SJSA1 (cell line): ENCODE results near the gene SKIDA1. TPM values are rescaled to one million over a fixed set of nuclear protein-coding genes. Genes with fewer than 3 reads are reported as not detected.
A peak's percentile ranks its signal among the peaks of the same experiment; 100 is the strongest.
"Not testable (repeated sequence)": the region's sequence is repeated elsewhere in the genome, so short reads cannot be mapped to it uniquely, and the experiment has no call there.

ENCODE experiments used
- DNase-seq, 2 experiments: peaks; one replicate each; pipeline ENCODE4 v3.0.0-alpha.2; 2015 to 2020; ENCODE audit warnings: low spot score in 2 of 2, low read depth in 1 of 2
- H3K27ac ChIP-seq: fragments of 250-450 bp; sonication (Bioruptor Pico); 2 replicates; pipeline ENCODE4 v1.5.1; 2020; ENCODE audit warnings: mild to moderate bottlenecking, moderate library complexity
- H3K27me3 ChIP-seq: fragments of 250-450 bp; sonication (Bioruptor Pico); replicated peaks from 2 replicates; pipeline ENCODE4 v1.5.1; 2020; ENCODE audit warnings: mild to moderate bottlenecking, moderate library complexity
- H3K36me3 ChIP-seq: fragments of 250-450 bp; sonication (Bioruptor Pico); 2 replicates; pipeline ENCODE4 v1.5.1; 2020; ENCODE audit warnings: mild to moderate bottlenecking
- H3K4me1 ChIP-seq: fragments of 250-450 bp; sonication (Bioruptor Pico); replicated peaks from 2 replicates; pipeline ENCODE4 v1.6.1; 2021; ENCODE audit warnings: mild to moderate bottlenecking
- H3K4me3 ChIP-seq: fragments of 250-450 bp; sonication (Bioruptor Pico); 2 replicates; pipeline ENCODE4 v1.5.1; 2020; ENCODE audit warnings: mild to moderate bottlenecking
- H3K9me3 ChIP-seq: fragments of 250-450 bp; sonication (Bioruptor Pico); replicated peaks from 2 replicates; pipeline ENCODE4 v1.5.1; 2020; ENCODE audit warnings: mild to moderate bottlenecking
- total RNA-seq: library from RNA; depleted of rRNA; stranded (reverse); fragments of >200 nt; shearing (Covaris generic); gene quantifications from 2 replicates; pipeline ENCODE4 v1.2.3, GENCODE V29; 2014; rRNA removed

SKIDA1 gene
- total RNA-seq: 0.72 and 1.7 TPM in 2 replicates

DNA sequence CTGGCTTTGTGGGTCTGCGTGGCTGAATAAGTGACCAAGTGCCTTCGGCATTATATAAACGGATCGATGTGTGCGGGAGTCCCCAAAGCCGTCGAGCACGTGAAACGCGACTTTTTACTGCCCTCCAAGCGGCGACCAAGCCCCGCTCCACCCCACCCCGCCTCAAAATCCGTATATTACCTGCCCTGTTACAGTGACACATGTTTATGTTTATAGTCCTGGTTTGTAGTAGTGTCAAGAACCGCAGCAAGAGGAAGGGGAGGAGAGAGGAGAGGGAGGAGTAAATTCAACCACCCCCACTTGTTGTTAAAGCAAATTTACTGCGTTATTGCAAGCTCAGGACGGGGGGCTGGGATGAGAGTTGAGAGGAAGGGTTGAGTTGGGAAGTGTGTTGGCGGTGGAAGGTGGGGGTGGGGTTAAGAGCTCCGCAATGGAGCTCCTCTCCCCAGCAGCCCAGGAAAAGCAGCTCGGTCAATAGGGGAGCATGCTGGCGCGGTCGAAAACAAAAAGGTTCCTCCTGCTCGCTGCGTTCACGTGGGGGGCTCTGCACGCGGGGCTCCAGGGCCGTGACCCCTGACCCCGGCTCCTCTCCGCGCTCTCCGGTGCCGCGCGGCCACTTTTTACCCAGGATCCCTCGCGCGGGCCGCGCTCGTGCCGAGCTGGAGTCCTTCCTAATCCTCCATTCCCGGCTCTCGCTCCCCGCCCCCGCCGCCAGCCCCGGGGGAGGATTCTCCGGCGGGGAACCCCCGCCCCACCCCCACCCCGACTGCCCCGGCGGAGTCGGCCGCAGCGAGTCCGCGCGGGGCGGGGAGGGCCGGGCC is at the start of gene SKIDA1:
SKIDA1 (minus strand) TSS at position 316 of the 821 bp plus-strand sequence. CDS start 7,860 bp downstream, outside the sequence.
- peak within 1 kb of the TSS; percentile 64 for H3K4me3 ChIP-seq

DNA sequence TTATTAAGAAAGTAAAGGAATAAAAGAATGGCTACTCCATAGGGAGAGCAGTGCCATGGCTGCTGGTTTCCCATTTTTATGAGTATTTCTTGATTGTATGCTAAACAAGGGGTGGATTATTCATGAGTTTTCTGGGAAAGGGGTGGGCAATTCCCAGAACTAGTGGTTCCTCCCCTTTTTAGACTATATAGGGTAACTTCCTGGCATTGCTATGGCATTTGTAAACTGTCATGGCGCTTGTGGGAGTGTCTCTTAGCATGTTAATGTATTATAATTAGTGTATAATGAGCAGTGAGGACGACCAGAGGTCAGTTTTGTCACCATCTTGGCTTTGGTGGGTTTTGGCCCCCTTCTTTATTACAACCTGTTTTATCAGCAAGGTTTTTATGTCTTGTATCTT is 49.0 kb upstream of the SKIDA1 start:
- H3K4me1 ChIP-seq, H3K27me3 ChIP-seq, H3K27ac ChIP-seq, H3K9me3 ChIP-seq, H3K4me3 ChIP-seq, H3K36me3 ChIP-seq, DNase-seq: not testable (repeated sequence)

More for the DNA sequence above, at the start of gene SKIDA1:
- Histone ChIP-seq H3K27me3 (no peaks in the 10 kb centered on the region), H3K27ac (peak within 1 kb of the TSS; percentile 91), H3K4me1 (peaks cover 17% of the 10 kb centered on the region), H3K36me3 (no peaks in the 10 kb centered on the region), H3K9me3 (no peaks in the 10 kb centered on the region)
- peak; percentile 88 to 90 for DNase-seq

- Histone ChIP-seq H3K27me3 (no peaks in the 10 kb centered on the region), H3K27ac (no peak overlapping the region), H3K4me3 (no peak overlapping the region), H3K4me1 (no peaks in the 10 kb centered on the region), H3K9me3 (no peaks in the 10 kb centered on the region), H3K36me3 (peaks cover 9% of the 10 kb centered on the region)
- DNase-seq: no peak
Measured at GRCh38 chr10:21572578-21572977, 47.1 kb upstream of the SKIDA1 start.

- no peak for DNase-seq
- H3K4me1 ChIP-seq: no peaks in the 10 kb centered on the region
- no peaks in the 10 kb centered on the region for H3K9me3 ChIP-seq
- no peaks in the 10 kb centered on the region for H3K27me3 ChIP-seq
- H3K36me3 ChIP-seq: peaks cover 4% of the 10 kb centered on the region
- no peak overlapping the region for H3K4me3 ChIP-seq
- H3K27ac ChIP-seq: no peak overlapping the region
Measured at GRCh38 chr10:21570761-21571521, 45.5 kb upstream of the SKIDA1 start.

DNA sequence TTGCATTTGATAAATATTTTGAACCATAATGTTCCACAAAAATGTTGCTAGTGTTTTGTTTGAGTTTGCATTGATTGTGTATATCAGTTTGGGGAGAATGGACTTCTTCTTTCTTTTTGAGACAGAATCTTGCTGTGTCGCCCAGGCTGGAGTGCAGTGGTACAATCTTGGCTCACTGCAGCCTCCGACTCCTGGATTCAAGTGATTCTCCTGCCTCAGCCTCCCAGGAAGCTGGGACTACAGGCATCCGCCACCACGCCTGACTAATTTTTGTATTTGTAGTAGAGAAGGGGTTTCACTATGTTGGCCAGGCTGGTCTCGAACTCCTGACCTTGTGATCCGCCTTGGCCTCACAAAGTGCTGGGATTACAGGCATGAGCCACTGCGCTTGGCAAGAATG is 33.5 kb upstream of the SKIDA1 start:
- not testable (repeated sequence) for H3K4me1 ChIP-seq, DNase-seq, H3K4me3 ChIP-seq, H3K9me3 ChIP-seq, H3K27me3 ChIP-seq, H3K27ac ChIP-seq
- H3K36me3 ChIP-seq: peaks cover 50% of the 10 kb centered on the region

DNA sequence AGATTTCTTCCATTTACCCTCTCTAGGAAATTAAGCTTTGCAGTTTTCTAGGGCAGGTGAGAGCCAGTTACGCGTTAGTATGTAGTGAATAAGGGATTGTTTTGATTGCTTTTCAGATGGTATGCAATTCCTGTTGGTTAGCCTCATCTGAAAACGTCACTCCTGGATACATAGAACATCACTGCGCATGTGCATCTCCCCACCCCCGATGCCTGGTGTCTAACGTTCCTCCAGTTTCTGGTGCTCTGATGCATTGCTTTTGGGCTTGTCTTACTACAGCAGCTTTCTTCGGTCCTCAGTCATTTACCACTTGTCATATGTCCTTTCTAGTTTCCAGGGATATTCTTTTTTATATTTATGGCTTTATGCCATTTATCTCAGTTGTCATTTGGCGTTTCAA is 31.0 kb upstream of the SKIDA1 start:
- DNase-seq: no peak
- Histone ChIP-seq H3K9me3 (no peaks in the 10 kb centered on the region), H3K36me3 (peaks cover 67% of the 10 kb centered on the region), H3K27ac (no peak overlapping the region), H3K4me3 (no peak overlapping the region), H3K4me1 (no peaks in the 10 kb centered on the region), H3K27me3 (no peaks in the 10 kb centered on the region)

DNA sequence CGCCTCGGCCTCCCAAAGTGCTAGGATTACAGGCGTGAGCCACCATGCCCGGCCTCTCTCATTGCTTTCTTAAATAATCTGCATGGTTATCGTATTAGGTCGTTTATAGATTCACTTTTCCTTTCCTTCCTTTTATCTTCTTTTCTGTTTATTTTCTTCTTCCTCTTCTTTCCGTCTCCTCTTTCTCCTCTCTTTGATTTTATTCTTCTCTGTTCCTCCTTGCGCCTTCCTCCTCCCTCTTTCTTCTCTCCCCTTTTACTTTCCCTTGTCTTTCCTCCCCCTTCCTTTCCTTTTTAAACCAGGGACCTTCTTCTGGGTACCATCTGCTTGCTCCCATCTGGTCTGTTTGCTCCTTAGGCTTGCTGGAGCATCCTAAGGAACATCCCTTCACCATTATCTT is 27.2 kb upstream of the SKIDA1 start:
- no peaks in the 10 kb centered on the region for H3K4me1 ChIP-seq
- no peak for DNase-seq
- no peaks in the 10 kb centered on the region for H3K9me3 ChIP-seq
- H3K36me3 ChIP-seq: peaks cover 53% of the 10 kb centered on the region
- H3K27me3 ChIP-seq: no peaks in the 10 kb centered on the region
- no peak overlapping the region for H3K4me3 ChIP-seq
- H3K27ac ChIP-seq: no peak overlapping the region

DNA sequence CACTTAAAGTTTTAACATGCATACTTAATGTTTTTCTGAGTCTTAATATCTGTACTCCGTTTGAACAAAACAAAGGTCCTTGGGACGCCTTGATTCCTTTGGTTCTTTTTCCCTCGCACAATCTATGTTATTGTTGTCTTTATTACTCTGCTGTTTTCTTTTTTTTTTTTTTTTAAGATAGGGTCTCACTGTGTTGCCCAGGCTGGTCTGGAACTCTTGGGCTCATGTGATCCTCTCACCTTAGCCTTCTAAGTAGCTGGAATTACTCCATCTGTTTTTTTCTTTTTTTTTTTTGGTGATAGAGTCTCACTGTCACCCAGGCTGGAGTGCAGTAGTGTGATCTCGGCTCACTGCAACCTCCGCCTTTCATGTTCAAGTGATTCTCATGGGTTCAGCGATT is 21.8 kb upstream of the SKIDA1 start:
- no peak overlapping the region for H3K4me3 ChIP-seq
- H3K4me1 ChIP-seq: no peaks in the 10 kb centered on the region
- H3K27me3 ChIP-seq: no peaks in the 10 kb centered on the region
- no peak for DNase-seq
- no peak overlapping the region for H3K27ac ChIP-seq
- peaks cover 63% of the 10 kb centered on the region for H3K36me3 ChIP-seq
- no peaks in the 10 kb centered on the region for H3K9me3 ChIP-seq

DNA sequence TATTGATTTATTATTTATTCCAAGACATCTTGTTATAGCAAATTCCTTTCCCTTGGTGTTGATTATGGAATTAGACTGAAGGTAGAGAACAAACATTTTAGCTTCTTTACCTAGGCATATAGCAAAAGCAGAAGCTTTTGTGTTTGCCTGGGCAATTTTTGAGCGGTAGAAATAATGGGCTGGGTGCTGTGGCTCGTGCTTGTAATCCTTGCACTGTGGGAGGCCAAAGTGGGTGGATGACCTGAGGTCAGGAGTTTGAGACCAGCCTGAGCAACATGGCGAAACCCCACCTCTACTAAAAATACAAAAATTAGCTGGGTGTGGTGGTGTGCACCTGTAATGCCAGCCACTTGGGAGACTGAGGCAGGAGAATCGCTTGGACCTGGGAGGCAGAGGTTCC is 15.2 kb upstream of the SKIDA1 start:
- not testable (repeated sequence) for H3K27ac ChIP-seq, H3K4me1 ChIP-seq, H3K9me3 ChIP-seq, H3K4me3 ChIP-seq, DNase-seq, H3K27me3 ChIP-seq
- peaks cover 87% of the 10 kb centered on the region for H3K36me3 ChIP-seq

DNA sequence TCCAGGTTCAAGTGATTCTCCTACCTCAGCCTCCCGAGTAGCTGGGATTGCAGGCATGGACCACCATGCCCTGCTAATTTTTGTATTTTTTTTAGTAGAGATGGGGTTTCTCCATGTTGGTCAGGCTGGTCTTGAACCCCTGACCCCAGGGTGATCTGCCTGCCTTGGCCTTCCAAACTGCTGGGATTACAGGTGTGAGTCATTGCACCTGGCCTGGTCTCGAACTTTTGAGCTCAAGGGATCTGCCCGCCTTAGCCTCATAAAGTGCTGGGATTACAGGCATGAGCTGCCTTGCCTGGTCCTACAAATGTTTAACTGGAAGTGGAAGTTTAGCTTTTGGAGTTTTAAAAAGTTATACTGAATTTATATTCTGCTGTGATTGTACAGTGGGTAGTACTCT is 11.4 kb upstream of the SKIDA1 start:
- Histone ChIP-seq H3K4me3 (no peak overlapping the region), H3K27me3 (no peaks in the 10 kb centered on the region), H3K27ac (no peak overlapping the region), H3K4me1 (peaks cover 12% of the 10 kb centered on the region), H3K36me3 (peaks cover 51% of the 10 kb centered on the region), H3K9me3 (no peaks in the 10 kb centered on the region)
- DNase-seq: no peak

- Histone ChIP-seq H3K36me3 (peaks cover 42% of the 10 kb centered on the region), H3K4me1 (peaks cover 12% of the 10 kb centered on the region)
- H3K27me3 ChIP-seq, DNase-seq, H3K27ac ChIP-seq, H3K4me3 ChIP-seq, H3K9me3 ChIP-seq: not testable (repeated sequence)
Measured at GRCh38 chr10:21535976-21536375, 10.5 kb upstream of the SKIDA1 start.

GRCh38 chr10:21535494-21535965 is 10.0 kb upstream of the SKIDA1 start:
- peaks cover 12% of the 10 kb centered on the region for H3K4me1 ChIP-seq
- no peak overlapping the region for H3K27ac ChIP-seq
- H3K4me3 ChIP-seq: peak overlapping the region; percentile 57
- DNase-seq: no peak
- no peaks in the 10 kb centered on the region for H3K27me3 ChIP-seq
- no peaks in the 10 kb centered on the region for H3K9me3 ChIP-seq
- H3K36me3 ChIP-seq: peaks cover 37% of the 10 kb centered on the region

- peak; percentile 59 for DNase-seq
- Histone ChIP-seq H3K36me3 (peaks cover 30% of the 10 kb centered on the region), H3K4me1 (peaks cover 12% of the 10 kb centered on the region), H3K9me3 (no peaks in the 10 kb centered on the region), H3K27me3 (no peaks in the 10 kb centered on the region), H3K27ac (peak overlapping the region; percentile 46; the same call in 1 of the 2 replicates), H3K4me3 (peak overlapping the region; percentile 57)
Measured at GRCh38 chr10:21534604-21535493, 9.4 kb upstream of the SKIDA1 start.
